ENCODE results near the gene WDR76.
"Not testable (repeated sequence)": the region's sequence is repeated elsewhere in the genome, so short reads cannot be mapped to it uniquely, and the experiment has no call there.

The WDR76 gene

DNA sequence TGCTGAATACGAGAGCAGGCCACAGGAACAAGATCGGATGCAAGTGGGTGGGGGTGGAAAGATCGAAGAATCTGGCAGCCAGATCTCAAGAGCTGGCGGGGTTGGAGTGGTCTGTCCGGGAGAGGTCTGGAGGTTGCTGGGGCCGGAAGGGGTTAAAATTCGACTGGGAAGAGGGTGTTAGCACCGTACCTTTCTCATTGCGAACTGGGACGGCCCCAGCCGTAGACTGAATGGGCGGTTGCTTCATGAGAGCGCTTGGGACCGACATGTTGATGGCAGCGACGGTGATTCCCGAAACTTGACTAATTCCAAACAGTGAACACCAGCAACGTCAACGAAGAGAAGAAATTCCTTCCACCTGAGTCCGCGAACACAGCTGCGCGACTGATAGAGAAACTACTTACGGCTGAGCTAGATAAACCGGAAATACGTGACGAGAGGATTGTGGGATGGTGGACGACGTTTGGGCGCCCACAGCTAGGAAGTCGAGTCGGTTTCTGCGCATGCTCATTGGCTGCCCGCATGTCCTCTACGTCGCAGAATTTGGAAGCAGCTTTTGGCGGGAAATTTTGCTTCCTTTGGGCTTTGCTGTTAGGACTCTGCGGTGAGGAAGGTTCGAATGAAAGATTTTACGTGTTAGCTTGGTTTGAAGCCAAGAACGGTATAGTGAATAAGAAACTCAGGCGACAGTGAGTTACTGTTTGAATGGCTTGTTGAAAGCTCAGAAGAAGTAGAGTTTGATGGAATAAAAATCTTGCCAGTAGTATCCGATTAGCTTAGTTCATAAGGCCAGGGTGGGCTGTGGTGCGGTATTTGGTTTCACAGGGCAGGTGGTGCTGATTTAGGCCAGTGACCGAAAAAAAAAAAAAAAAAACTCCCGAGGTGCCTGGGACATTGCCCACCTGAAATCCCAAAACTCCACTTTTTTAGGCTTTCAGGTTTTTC is 2.2 kb upstream of the WDR76 start, which contains the start of gene MFAP1:
Gene MFAP1 (minus strand): TSS at position 389 of the 945 bp plus-strand sequence. CDS start 121 bp downstream, at position 268.
- peak; percentile 75 to 98 (median 87) for DNase-seq

DNA sequence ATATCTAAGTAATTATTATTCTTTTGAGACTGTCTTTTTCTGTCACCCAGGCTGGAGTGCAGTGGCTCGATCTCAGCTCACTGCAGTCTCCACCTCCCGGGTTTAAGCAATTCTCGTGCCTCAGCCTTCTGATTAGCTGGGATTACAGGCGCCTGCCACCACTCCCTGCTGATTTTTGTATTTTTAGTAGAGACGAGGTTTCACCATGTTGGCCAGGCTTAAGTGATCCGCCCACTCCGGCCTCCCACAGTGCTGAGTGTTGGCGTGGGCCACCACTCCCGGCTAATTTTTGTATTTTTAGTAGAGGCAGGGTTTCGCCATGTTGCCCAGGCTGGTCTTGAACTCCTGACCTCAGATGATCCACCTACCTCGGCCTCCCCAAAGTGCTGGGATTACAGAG is 1.5 kb upstream of the WDR76 start:
- DNase-seq = not testable (repeated sequence)

DNA sequence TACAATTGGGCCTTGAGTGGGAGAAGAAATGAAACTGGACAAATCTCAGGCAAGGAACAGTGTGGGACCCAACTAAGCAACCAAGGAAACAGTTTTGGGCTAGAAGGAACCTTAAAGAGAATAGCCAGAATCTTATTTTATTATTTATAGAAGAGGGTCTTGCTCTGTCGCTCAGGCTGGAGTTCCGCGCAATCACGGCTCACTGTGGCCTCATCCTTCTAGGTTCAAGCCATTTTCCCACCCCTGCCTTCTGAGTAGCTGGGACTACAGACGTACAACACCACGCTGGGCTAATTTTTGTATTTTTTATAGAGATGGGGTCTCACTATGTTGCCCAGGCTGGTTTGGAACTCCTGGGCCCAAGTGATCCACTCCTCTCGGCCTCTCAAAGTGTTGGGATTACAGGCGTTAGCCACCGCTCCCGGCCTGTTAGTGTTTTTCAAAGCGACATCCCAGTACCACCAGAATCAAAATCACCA is 734 bp upstream of the WDR76 start:
- DNase-seq = no peak

DNA sequence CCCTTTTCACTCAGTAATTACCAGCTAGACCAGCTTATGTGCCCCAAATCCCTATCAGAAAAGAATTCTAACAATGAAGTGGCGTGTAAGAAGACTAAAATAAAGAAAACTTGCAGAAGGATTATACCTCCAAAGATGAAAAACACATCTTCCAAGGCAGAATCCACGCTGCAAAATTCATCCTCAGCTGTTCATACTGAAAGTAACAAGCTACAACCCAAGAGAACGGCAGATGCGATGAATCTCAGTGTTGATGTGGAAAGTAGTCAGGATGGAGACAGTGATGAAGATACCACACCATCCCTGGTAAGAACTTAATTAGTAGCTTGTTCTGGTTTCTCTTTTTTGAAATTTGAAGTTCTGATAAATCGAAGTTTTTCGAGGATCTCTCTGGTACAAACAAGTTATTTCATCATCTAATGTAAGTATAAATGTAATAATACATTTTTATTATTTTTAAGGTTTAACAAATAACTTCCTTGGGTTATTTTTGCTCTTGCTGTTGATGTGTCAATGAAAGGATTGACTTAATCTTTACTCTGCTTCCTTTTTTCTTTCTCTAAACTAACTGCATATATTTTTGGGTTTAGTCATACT is 1.4 kb downstream of the WDR76 start:
- peak in 1 of 5 experiments; percentile 71 for DNase-seq

DNA sequence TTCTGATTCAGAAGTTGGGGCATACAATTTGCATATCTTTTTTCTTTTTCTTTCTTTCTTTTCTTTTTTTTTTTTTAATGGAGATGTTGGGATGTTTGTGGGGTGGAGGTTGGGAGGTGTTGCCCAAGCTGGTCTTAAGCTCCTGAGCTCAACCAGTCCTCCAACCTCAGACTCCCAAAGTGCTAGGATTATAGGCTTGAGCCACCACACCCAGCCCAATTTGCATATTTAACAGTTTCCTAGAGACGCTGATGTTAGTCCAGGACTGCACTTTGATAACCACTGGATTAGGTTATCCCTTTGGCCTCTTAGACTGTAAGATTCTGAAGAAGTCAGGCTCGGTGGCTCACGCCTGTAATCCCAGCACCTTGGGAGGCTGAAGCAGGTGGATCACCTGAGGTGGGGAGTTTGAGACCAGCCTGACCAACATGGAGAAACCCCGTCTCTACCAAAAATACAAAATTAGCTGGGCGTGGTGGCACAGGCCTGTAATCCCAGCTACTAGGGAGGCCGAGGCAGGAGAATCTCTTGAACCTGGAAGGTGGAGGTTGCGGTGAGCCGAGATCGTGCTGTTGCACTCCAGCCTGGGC is 3.2 kb downstream of the WDR76 start:
- not testable (repeated sequence) for DNase-seq

DNA sequence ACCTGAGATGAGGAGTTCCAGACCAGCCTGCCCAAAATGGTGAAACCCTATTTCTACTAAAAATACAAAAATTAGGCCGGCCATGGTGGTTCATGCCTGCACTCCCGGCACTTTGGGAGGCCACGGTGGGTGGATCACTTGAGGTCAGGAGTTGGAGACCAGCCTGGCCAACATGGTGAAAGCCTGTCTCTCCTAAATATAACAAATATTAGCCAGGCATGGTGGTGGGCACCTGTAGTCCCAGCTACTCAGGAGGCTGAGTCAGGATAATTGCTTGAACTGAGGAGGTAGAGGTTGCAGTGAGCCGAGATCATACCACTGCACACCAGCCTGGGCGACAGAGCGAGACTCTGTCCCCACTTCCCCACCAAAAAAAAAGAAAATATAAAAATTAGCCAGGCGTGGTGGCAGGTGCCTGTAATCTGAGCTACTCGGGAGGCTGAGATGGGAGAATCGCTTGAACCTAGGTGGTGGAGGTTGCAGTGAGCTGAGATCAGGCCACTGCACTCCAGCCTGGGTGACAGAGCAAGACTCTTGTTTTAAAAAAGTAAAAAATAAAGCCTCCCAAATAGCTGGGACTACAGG is 4.0 kb downstream of the WDR76 start:
- DNase-seq = not testable (repeated sequence)

DNA sequence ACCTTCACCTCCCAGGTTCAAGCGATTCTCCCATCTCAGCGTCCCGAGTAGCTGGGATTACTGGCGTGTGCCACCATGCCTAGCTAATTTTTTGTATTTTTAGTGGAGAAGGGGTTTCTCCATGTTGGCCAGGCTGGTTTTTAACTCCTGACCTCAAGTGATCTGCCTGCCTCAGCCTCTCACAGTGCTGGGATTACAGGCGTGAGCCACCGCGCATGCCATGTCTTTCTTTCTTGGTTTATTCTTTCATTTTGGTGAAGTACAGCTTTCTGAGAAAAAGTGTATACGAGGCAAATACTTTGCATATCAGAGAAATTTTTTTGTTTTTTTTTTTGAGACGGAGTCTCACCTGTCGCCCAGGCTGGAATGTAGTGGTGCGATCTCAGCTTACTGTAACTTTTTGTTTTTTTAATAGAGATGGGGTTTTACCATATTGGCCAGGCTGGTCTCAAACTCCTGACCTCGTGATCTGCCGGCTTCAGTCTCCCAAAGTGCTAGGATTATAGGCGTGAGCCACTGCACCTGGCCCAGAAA is 4.8 kb downstream of the WDR76 start:
- DNase-seq = not testable (repeated sequence)

DNA sequence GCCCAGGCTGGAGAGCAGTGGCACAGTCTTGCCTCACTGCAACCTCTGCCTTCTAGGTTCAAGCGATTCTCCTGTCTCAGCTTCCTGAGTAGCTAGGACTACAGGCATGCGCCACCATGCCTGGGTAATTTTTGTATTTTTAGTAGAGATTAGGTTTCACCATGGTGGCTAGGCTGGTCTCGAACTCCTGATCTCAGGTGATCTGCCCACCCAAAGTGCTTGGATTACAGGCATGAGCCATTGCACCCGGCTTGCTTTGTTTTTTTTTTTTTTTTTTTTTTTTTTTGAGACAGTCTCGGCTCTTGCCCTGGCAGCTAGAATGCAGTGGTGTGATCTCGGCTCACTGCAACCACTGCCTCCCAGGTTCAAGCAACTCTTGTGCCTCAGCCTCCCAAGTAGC is 5.7 kb downstream of the WDR76 start:
- peak in 1 of 5 experiments; percentile 20 for DNase-seq

DNA sequence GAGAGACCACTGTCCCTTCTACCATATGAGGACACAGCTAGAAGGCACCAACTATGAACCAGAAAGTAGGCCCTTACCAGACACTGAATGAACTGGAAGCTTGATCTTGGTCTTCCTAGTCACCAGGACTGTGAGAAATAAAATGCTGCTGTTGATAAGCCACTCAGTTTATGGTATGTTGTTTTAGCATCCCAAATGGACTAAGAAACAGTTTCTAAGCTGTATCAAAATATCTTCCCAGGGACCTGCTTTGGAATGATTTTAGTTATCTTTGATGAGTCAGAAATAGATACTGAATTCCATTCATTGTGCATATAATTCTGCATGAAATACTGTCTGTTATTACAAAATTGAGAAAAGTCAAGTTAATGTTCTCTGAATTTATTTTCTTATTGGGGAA is 18.6 kb downstream of the WDR76 start:
- DNase-seq = no peak

DNA sequence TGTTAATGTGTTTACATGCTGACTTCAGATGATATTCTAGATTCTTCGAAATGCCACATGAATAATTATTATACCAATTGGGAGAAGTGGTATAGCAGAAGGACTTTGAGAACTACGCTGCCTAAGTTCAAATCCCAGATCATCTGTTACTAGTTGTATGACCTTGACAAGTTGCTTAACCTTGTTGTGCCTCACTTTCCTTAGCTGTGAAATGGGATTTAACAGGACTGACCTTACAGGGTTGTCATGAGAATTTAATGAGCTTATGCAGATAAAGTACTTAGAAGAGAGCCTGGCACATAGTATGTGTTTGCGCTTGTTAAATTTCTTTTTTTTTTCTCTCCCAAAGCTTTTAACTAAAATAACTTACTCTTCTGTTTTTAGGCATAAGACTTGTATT is 24.4 kb downstream of the WDR76 start:
- DNase-seq = no peak

DNA sequence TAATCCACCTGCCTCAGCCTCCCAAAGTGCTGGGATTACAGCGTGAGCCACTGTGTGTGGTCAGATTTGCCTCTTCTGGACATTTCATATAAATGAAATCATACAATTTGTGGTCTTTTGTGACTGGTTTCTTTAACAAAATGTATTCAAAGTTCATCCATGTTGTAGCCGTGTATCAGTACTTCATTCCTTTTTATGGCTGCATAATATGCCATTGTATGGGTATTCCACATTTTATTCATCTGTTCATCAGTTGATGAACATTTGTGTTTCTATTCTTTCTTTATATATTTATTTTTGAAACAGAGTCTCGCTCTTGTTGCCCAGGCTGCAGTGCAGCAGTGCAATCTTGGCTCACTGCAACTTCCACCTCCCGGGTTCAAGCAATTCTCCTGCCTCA is 25.8 kb downstream of the WDR76 start:
- no peak for DNase-seq

DNA sequence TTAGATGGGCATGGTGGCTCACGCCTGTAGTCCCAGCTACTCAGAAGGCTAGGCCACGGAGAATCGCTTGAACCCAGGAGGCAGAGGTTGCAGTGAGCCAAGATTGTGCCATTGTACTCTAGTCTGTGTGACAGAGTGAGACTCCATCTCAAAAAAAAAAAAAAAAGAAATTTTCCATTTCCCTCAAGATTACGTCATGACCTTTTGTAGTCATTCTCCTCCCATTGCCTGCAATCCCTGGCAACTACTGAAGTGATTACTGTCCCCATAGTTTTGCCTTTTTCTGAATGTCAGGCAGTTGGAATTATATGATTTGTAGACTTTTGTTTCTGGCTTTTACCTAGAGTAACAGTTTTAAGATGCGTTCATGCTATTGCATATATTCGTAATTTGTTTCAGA is 28.0 kb downstream of the WDR76 start:
- no peak for DNase-seq

DNA sequence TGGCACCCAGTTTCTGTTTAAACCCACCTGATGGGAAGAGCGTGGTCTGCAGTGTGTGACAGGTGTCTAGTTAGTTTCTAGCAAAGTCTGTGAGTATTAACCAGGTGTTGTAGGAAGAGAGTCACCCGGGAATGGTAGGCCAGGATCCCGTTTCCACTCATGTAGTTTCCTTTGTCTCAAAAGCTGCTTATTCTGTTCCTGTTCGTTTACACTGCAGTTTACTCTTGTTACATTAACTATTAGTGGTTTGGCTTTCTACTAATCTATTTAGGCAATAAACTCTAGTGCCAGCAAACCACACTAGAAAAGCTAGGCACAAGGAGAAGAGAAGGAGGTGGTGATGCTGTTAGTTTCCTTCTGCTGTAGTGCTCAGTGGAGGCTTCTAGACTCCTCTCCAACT is 32.7 kb downstream of the WDR76 start:
- DNase-seq = no peak

DNA sequence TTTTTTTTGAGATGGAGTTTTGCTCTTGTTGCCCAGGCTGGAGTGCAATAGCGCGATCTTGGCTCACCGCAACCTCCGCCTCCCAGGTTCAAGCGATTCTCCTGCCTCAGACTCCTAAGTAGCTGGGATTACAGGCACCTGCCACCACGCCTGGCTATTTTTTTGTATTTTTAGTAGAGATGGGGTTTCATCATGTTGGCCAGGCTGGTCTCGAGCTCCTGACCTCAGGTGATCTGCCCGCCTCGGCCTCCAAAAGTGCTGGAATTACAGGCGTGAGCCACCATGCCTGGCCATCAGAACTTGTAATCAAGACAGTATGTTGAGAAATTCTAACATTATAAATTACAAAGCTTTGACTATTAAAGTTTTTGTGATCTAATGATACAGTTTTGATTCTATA is 39.8 kb downstream of the WDR76 start:
- DNase-seq = not testable (repeated sequence)

DNA sequence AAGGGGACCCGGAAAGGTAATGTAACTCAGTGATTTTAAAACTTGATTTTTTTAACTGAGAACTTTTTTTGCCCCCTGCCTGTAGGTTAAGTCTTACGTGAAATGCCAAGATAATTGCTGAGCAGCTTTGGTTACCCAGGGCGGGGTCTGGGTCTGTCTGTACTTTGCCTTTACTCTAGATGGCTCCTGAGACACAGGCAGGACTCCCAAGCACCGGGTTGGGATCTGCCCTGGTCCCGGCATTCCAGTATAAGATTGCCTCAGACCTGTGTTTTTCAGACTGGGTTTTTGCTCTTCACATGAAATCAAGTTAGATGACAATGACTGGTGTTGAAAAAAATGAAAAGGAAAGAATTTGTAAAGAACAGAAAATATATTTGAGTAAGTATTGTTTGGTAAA is 40.3 kb downstream of the WDR76 start:
- no peak for DNase-seq

DNA sequence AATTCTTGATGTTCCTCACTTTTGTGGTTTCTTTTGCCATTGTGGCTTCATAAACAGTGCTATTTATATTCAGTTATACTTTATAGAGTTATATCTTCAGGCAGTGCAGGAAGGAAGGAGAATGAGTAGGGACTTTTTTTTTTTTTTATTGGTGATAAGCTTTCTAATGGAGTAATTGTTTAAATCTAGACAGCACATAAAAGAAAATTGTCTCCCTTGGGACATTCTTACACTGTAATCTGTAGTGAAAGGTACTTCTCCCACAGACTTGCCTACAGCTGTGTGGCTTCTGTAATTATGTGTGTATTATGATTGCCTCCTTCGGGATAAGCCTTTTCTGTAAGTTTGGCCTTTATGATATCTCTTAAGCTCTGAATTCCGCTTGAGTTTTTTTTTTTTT is 41.6 kb downstream of the WDR76 start:
- no peak for DNase-seq

DNA sequence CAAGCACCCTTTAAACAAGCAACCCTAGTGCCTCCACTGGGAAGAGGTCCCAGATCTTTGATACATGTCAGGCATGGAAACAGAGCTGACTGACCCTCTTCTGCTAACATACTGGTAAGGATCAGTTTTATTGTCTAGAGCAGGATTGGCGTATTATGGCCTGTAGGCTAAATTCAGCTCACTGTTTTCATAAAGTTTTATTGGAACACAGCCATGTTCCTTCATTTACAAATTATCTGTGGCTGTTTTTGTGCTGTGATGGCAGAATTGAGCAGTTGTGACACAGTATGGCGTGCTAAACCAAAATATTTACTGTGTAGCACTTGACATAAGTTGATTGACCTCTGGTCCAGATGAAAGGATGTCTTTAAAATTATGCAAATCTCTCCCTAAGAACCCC is 45.0 kb downstream of the WDR76 start:
- DNase-seq = no peak

DNA sequence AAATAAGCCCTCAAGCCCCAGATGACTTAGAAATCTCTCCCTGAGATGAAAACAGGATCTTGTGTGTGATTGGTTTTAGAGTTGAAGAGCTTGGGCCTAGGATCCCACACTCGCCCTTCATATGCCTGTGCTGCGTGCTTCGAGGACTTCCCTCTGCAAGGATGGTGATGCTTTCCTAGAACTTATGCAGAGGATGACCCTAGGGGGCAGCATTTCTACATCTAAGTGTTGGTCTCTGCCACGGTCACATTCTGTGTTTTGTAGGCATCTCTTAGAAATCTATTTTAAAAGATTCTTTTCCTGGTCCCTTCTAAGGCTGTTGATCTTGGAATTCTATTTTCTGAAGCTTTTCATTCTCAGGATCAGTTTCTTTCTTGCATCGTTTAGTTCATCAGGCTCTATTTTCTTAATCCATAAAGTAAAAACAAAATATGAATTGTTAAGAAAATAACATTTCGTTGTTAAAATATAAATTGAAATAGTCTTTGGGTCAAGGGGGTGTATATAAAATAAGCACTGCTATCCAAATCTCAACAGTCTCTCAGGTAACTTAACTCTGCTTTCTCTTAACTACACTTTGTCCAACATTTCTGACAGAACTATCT is 45.7 kb downstream of the WDR76 start:
- DNase-seq = peak in 1 of 5 experiments; percentile 35

DNA sequence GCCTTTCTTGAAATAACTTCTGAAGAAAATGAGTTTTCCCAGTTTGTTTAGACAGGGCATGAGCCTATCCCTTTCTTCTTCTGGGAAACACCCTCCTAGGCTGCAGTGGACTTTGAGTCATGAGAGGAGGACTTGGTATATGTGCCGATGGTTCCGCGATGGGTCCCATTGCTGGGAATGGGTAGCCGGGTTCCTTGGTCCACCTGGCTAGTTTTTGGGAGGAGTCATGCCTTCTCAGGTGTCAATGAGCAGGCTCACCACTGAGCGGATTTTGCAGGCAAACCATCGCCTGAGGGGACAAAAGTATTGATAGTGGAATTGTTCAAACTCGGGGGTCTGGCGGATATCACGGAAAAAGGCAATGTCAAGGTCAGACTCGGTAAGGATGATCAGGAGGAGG is 46.8 kb downstream of the WDR76 start:
- no peak for DNase-seq

DNA sequence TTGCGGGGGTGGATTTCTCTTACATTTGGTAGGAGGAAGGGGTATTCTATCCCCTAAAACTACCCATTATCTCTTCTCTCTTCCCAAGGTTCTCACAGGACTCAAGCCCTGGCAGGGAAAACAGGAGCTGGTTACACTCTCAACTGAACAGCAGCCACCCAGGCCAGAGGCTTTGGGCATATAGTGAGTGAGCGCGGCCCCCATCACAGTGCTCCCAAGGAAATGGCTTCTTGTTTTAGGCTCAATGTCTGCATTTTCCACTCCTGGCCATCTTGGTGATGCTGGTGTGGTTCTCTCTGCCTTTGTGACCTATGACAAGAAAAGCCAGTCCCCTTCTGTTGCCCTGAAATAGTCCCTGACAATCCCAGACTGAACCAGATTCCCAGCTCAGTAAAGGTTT is 50.1 kb downstream of the WDR76 start:
- no peak for DNase-seq

DNA sequence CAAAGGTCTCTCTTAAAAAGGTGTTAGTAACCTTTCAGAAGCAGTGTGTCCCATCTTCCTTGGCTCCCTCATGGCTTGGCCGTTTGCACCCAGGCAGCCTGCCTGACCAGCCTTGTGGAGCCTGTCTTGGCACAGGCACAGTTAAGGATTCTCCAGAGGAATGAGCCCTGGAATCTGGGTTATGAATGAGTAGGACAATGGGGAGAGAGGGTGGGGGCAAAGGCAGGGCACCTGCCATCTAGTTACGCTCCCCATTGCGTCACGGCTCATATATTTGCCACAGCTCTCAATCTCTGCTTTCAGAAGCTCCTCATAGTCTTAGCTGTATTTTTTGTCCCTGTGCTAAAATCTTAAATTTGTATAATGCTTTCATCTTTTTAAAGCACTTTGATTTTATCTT is 50.6 kb downstream of the WDR76 start:
- no peak for DNase-seq

DNA sequence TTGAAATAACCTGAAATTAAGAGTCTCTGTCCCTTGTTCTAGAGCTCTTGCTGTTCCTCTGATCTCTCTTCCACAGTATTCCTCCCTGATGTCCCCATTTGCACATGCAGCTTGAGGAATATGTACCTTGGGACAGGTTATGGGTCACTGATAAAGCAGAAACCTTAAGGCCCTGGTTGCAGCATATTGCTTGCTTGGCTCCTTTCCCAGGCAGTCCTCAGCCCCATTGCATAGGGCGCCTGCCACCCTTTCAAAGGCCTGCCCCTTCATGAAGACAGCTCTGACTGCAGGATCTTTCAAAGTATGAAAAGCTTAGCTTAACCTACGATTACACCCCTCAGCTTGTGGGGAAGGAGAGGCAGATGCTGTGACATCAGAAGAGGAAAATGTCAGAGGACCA is 51.6 kb downstream of the WDR76 start:
- DNase-seq = no peak
